Daoy (cell line): ENCODE measurements around the gene PLPPR4. TPM values are rescaled to one million over a fixed set of nuclear protein-coding genes. Genes with fewer than 3 reads are reported as not detected.

Source experiments
- DNase-seq: peaks from one replicate; pipeline ENCODE4 v3.0.0-alpha.2; 2015; ENCODE audit warnings: low read depth
- total RNA-seq: library from RNA; depleted of rRNA; stranded (reverse); fragments of >200 nt; shearing (Covaris generic); gene quantifications from 2 replicates; pipeline ENCODE4 v1.2.3, GENCODE V29; 2014

The PLPPR4 gene
- total RNA-seq, 1 experiment from 2014 or later, result 0.63 TPM

DNA sequence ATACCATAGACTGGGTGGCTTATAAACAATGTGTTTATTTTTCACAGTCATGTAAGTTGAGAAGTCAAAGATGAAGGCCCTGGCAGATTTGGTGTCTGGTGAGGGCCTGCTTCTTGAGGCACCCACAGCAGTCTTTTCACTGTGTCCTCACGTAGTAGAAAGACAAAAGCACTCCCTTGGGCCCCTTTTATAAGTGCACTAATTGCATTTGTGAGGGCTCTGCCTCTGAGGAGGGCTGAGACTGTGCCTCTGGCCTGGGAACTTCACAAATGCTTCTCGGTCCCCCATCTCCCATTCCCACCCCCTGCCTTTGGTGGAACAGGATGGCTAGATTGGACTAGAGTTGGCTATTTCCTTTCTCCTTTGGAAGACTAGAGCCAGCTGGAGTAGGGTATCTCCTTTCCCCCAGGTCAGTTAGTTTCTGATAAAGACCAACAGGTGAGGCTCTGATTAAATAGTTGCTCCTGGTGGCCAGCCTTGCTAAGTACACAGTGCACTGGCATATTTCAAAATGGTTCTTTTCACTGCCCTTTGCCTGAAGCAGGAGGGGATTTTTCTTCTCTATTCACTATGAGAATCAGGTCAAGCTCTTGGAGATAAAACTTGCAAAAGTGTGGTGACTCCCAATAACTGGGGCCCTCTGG, 82.9 kb downstream of the PLPPR4 start:
- DNase-seq, result no peak

DNA sequence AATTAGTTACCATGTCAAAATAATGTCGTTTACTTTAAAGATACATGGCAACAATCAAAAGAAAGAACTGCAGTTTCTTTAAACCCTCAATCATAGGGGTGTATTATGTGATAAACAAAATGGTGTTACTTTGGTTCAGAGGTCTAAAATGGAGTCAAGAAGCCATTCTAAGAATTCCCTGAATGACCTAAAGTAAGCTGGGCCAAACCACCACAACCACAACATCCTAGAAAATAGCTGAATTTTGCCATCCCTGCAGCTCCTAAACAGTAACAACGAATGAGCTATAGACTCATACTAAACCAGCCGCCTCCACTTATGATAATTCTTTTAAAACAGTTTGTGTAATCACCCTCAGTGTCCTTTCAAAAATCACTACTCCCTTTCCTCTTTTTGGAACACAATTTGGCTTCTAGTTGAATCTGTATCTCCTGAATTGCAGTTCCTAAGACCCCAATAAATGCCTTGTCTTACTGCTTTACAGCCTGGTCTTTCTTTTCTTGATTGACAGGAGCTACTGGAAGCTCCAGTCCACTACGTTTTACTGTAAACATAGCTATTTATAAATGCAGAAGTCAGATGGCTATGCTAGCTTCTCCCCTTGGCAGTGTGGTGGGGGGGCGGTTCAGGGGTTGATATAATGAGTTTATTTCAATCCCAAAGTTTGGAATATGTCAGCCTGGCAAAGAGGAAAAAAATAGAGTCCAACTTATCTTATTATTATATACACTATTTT, 84.3 kb downstream of the PLPPR4 start:
- DNase-seq, result no peak

DNA sequence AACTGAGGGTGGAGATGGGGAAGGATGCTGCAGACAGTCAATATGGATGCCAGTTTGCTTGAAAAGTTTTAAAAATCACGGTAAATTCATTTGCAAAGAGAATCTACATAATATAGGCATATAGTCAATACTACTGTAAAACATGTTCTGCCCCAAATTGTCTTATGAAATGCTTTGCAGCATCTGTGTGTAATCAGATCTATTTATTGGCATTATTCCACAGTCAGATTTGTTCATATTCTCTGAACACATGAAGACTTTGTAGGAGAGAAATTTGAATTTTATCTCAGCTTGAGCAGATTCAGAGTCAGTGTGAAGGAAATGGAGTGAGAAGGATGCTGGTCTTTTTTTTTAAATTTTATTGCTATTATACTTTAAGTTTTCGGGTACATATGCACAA, 88.5 kb downstream of the PLPPR4 start:
- no peak for DNase-seq

DNA sequence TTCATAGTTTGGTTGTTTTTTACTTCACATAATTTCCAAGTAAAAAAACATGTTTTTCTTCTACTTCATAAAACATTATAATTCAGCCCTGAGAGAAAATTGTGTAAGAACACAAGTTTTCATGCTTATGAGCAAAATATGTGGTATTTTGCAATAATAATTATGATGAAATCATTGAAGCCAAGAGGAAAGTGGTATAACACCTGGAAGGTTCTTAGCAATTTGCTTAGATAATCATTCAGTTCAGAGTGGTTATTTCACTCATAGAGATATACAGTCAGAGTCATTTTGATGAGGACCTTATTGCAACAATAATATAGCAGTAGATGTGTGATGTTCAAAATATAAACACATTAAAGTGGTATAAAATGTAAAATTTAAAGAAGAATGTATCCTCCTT, 94.5 kb downstream of the PLPPR4 start:
- DNase-seq, result no peak
